Thoracic aorta (tissue), 2 donors: ENCODE data around the gene TSPAN32. TPM values are rescaled to one million over a fixed set of nuclear protein-coding genes. Genes with fewer than 3 reads are reported as not detected.

Experiments
- ATAC-seq: fragments of 150-250 bp; one replicate; pipeline ENCODE4 v1.8.0; 2017; ENCODE audit warnings: low read depth; ENCODE audit not compliant: insufficient number of reproducible peaks, low FRiP score
- DNase-seq: peaks from one replicate; pipeline ENCODE4 v3.0.0-alpha.2; 2020; ENCODE audit warnings: low spot score
- H3K27ac ChIP-seq, 2 donors: fragments of 200-600 bp; sonication (generic); 1 replicate in 1 of 2; 2 replicates in 1 of 2; pipeline ENCODE4 v1.5.1; 2016; ENCODE audit warnings: mild to moderate bottlenecking in 2 of 2, moderate library complexity in 2 of 2
- H3K27me3 ChIP-seq: fragments of 200-600 bp; sonication (generic); replicated peaks from 2 replicates; pipeline ENCODE4 v1.6.0; 2016; ENCODE audit warnings: mild to moderate bottlenecking; ENCODE audit not compliant: insufficient read depth
- H3K36me3 ChIP-seq: fragments of 200-600 bp; sonication (generic); one replicate; pipeline ENCODE4 v1.5.1; 2016
- H3K4me1 ChIP-seq, 2 donors: fragments of 200-600 bp; sonication (generic); 1 replicate in 1 of 2; 2 replicates in 1 of 2; pipeline versions ENCODE4 v1.5.1 to v1.6.0; 2016; ENCODE audit warnings: low read depth in 2 of 2, mild to moderate bottlenecking in 1 of 2; ENCODE audit not compliant: control insufficient read depth in 1 of 2
- H3K4me3 ChIP-seq: fragments of 200-600 bp; sonication (generic); 2 replicates; pipeline ENCODE4 v1.5.1; 2016; ENCODE audit warnings: mild to moderate bottlenecking
- H3K9me3 ChIP-seq: fragments of 200-600 bp; sonication (generic); 2 replicates; pipeline ENCODE4 v1.5.1; 2016
- CTCF ChIP-seq: fragments of 200-600 bp; sonication (generic); IDR thresholded peaks from one replicate; pipeline ENCODE4 v1.5.1; 2019; ENCODE audit warnings: antibody characterized with exemption
- total RNA-seq, 2 donors: library from RNA; depleted of rRNA; stranded (reverse); fragments of >200 nt; gene quantifications; one replicate each; pipeline versions ENCODE4 v1.1.0 to v1.2.3, GENCODE V29; 2016

The TSPAN32 gene
- total RNA-seq, 2 donors from 2014 or later = 2.5 to 6.9 TPM

GRCh38 chr11:2314136-2314524, 12.3 kb downstream of the TSPAN32 start:
- DNase-seq (no peak), ATAC-seq (no peak)
- Histone ChIP-seq H3K4me1 (peaks cover 19 to 41% of the 10 kb centered on the region in 2 donors), H3K27me3 (no peaks in the 10 kb centered on the region), H3K9me3 (no peaks in the 10 kb centered on the region), H3K27ac (peak overlapping the region; percentile 80 to 86), H3K36me3 (no peaks in the 10 kb centered on the region), H3K4me3 (peak overlapping the region; percentile 64)
- no peak for TF ChIP-seq CTCF

GRCh38 chr11:2314525-2315394, 12.9 kb downstream of the TSPAN32 start:
- peak overlapping the region; percentile 64 for H3K4me3 ChIP-seq
- DNase-seq = peak; percentile 82

GRCh38 chr11:2315395-2316168, 13.8 kb downstream of the TSPAN32 start:
- H3K9me3 ChIP-seq = no peaks in the 10 kb centered on the region
- peak overlapping the region; percentile 77 to 80 for H3K27ac ChIP-seq
- TF ChIP-seq CTCF = no peak
- peak overlapping the region; percentile 64 for H3K4me3 ChIP-seq
- ATAC-seq (no peak), DNase-seq (no peak)
- no peaks in the 10 kb centered on the region for H3K36me3 ChIP-seq
- H3K4me1 ChIP-seq = peaks cover 19 to 41% of the 10 kb centered on the region in 2 donors
- H3K27me3 ChIP-seq = no peaks in the 10 kb centered on the region

More at GRCh38 chr11:2314525-2315394, 12.9 kb downstream of the TSPAN32 start:
- ATAC-seq = peak; percentile 66
- Histone ChIP-seq H3K36me3 (no peaks in the 10 kb centered on the region), H3K27ac (peak overlapping the region; percentile 80 to 86), H3K27me3 (no peaks in the 10 kb centered on the region), H3K4me1 (peaks cover 19 to 41% of the 10 kb centered on the region in 2 donors), H3K9me3 (no peaks in the 10 kb centered on the region)
- TF ChIP-seq CTCF = no peak

GRCh38 chr11:2316169-2316962, 14.6 kb downstream of the TSPAN32 start:
- Histone ChIP-seq H3K27ac (no peak overlapping the region), H3K9me3 (no peaks in the 10 kb centered on the region), H3K27me3 (no peaks in the 10 kb centered on the region), H3K36me3 (no peaks in the 10 kb centered on the region), H3K4me3 (no peak overlapping the region), H3K4me1 (peaks cover 19 to 41% of the 10 kb centered on the region in 2 donors)
- no peak for DNase-seq
- TF ChIP-seq CTCF = no peak
- no peak for ATAC-seq
